ENCODE measurements around the gene TNFRSF13B.
A peak's percentile ranks its signal among the peaks of the same experiment; 100 is the strongest.
"Not testable (repeated sequence)": the region's sequence is repeated elsewhere in the genome, so short reads cannot be mapped to it uniquely, and the experiment has no call there.

TNFRSF13B gene

GRCh38 chr17:16924696-16925440 lies 47.0 kb downstream of the TNFRSF13B start:
- DNase-seq = no peak

- no peak for DNase-seq
Measured at GRCh38 chr17:16923904-16924695, 47.8 kb downstream of the TNFRSF13B start.

GRCh38 chr17:16923097-16923903 lies 48.6 kb downstream of the TNFRSF13B start:
- no peak for DNase-seq

- DNase-seq = no peak
Measured at GRCh38 chr17:16922386-16923096, 49.4 kb downstream of the TNFRSF13B start.

- DNase-seq = not testable (repeated sequence)
Measured at GRCh38 chr17:16921451-16921850, 50.5 kb downstream of the TNFRSF13B start.

- DNase-seq = no peak
Measured at GRCh38 chr17:16920628-16921020, 51.3 kb downstream of the TNFRSF13B start.

GRCh38 chr17:16919663-16920627 lies 52.0 kb downstream of the TNFRSF13B start:
- no peak for DNase-seq

- DNase-seq = no peak
Measured at GRCh38 chr17:16918443-16918842, 53.5 kb downstream of the TNFRSF13B start.

- DNase-seq = no peak
Measured at GRCh38 chr17:16917671-16918394, 54.1 kb downstream of the TNFRSF13B start.

- no peak for DNase-seq
Measured at GRCh38 chr17:16916557-16916920, 55.4 kb downstream of the TNFRSF13B start.

GRCh38 chr17:16915752-16916556 lies 56.0 kb downstream of the TNFRSF13B start:
- peak; percentile 39 for DNase-seq

- no peak for DNase-seq
Measured at GRCh38 chr17:16913463-16913862, 58.5 kb downstream of the TNFRSF13B start.

- no peak for DNase-seq
Measured at GRCh38 chr17:16912021-16912962, 59.6 kb downstream of the TNFRSF13B start.

- no peak for DNase-seq
Measured at GRCh38 chr17:16911141-16911937, 60.6 kb downstream of the TNFRSF13B start.

GRCh38 chr17:16910341-16910740 lies 61.6 kb downstream of the TNFRSF13B start:
- no peak for DNase-seq

- no peak for DNase-seq
Measured at GRCh38 chr17:16909472-16910246, 62.3 kb downstream of the TNFRSF13B start.

- DNase-seq = no peak
Measured at GRCh38 chr17:16908273-16908672, 63.6 kb downstream of the TNFRSF13B start.
